TTC549 (cell line): ENCODE results near the gene HERC2.
"Not testable (repeated sequence)": the region's sequence is repeated elsewhere in the genome, so short reads cannot be mapped to it uniquely, and the experiment has no call there.

Experiments
- FAIRE-seq: peaks from 2 replicates; lab custom pipeline; 2012; peaks lifted over from hg19 to GRCh38; lab: Jason Lieb, UNC

HERC2 gene

DNA sequence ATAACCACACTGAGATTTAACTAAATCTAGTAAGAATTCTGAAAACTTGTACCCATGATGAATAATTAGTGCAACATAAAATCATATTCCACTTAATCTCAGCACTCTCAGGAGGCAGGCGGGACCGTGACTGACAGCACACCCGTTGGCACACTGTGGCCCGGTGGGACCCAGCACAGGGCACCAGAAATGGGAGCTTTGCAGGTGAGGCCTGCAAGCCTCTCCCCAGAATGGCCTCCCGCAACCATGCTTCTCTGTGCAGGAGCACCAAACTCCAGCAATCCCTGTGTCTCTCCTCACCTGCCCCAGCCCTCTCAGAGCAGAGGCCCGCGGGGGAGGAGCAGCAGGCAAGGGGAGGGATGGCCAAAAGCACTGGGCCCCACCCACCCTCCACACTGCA, 191.3 kb downstream of the HERC2 start:
- FAIRE-seq, result no peak

- no peak for FAIRE-seq
These were observed 192.6 kb downstream of the HERC2 start for GRCh38 chr15:28129231-28129848.

- no peak for FAIRE-seq
These were observed 193.9 kb downstream of the HERC2 start for GRCh38 chr15:28128031-28128430.

GRCh38 chr15:28127036-28127435, 194.9 kb downstream of the HERC2 start:
- no peak for FAIRE-seq

- FAIRE-seq, result peak; percentile 74
These were observed 196.0 kb downstream of the HERC2 start for GRCh38 chr15:28125673-28126651.

DNA sequence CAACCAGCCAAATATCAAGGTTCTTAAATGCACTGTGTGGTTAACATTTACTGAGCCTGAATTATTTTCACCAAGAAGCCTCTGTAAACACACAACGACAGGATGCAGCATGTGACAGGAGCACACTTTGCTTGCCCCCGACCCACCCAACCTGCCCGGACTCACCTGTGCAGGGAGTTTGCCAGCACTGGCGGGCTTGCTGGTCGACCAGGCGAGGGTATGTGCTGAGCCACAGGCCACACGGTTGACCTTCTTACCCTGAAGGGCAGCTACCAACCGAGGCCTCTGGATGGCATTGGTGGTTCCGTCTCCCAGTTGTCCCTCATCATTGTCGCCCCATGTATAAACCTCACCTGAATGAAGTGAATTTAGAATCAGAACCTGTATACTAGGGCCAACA, 197.1 kb downstream of the HERC2 start:
- no peak for FAIRE-seq

GRCh38 chr15:28123408-28124023, 198.5 kb downstream of the HERC2 start:
- no peak for FAIRE-seq

DNA sequence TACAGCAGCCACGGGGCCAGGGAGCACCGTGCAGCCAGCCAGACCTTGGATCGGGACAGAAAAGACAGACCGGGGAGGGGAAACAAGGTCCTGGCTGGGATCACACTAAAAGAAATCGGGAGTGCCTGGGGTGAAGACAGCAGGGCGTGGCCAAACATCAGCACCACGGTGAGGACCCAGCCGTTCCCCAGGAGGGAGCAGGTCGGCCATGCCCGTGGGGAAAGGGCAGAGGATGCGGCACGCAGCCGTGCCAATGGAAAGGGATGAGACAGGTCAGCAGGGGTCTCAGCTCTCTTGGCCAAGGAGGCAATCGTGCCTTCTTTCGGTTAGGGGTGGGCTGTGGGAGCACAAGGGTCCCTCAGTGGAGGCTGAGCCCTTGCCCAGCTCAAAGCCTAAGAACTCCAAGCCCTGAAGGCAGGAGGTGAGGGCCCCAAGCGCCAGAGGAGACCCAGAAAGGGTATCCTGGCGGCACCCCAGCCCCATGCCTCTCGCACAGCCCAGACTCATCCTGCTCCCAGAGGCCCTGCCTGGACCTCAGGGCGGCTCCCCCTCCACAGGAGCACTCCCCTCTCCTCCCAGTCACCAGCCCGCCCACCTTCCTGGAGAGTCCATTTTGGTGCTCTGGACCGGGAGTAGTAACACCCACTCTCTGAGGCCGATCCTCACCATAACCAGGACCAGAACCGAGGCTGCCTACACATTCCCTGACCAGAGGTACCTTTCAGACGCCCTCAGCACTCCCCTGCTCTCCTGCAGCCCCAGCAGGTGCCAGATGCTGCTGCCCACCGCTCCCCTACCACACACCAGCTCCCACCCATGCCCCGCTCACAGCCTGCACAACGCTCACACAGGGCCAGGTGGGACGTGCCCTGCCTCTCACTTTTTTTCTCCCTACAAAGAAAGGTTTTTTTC, 199.7 kb downstream of the HERC2 start:
- no peak for FAIRE-seq

- FAIRE-seq, result not testable (repeated sequence)
These were observed 200.4 kb downstream of the HERC2 start for GRCh38 chr15:28121577-28121976.

DNA sequence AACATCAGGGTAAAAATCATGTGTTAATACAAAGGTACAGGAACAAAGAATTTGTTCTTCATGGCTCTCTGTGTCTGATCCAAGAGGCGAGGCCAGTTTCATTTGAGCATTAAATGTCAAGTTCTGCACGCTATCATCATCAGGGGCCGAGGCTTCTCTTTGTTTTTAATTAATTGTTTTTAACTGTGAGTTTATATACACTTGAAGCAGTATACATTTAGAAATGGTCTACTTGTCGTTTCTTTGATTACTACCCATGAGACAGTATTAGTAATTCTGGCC, 201.7 kb downstream of the HERC2 start:
- FAIRE-seq, result no peak

GRCh38 chr15:28118531-28118930, 203.4 kb downstream of the HERC2 start:
- no peak for FAIRE-seq

GRCh38 chr15:28118083-28118482, 203.9 kb downstream of the HERC2 start:
- FAIRE-seq, result no peak

- no peak for FAIRE-seq
These were observed 204.5 kb downstream of the HERC2 start for GRCh38 chr15:28117432-28117990.

DNA sequence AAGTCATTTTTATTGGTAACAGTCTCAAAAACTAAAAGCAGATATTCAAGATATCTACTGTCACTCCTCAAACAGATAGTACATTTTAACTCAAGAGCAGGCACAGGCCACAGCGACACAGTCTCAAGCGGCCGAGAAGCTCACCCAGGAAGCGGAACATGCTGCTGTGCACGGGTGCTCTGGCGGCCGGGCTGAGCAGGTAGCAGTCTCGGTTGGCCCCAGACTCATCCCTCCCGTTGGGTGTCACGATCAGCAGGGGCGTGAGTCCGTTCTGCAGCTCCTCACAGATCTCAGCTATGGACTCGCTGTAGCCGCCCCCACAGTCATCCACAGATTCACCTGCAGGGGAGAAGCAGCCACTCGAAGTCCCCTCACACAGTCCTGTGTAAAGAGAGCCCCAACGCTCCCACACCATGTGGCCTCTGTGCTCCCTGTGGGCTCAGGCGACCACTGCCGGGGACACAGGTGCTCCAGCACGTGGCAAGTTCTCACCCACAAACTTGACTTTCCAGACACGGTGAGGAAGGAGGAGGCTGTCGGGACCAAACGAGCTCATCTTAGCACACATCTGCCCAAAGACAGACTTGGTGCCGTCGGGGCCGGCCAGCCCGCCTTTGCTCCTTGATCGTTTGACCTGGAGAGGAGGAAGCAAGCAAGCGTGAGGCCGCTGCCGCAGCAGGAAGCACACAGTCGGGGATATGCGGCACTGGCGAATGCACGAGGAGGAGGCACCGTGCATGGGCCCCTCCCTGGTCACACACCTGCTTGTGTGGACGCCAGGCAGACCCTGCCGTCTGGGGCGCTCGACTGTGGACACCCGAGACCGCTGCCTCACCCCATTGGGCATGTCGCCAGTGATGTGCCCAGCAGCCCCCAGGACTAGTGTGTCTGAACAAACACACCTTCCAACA, 205.2 kb downstream of the HERC2 start:
- FAIRE-seq, result no peak

GRCh38 chr15:28115871-28116270, 206.1 kb downstream of the HERC2 start:
- FAIRE-seq, result no peak

DNA sequence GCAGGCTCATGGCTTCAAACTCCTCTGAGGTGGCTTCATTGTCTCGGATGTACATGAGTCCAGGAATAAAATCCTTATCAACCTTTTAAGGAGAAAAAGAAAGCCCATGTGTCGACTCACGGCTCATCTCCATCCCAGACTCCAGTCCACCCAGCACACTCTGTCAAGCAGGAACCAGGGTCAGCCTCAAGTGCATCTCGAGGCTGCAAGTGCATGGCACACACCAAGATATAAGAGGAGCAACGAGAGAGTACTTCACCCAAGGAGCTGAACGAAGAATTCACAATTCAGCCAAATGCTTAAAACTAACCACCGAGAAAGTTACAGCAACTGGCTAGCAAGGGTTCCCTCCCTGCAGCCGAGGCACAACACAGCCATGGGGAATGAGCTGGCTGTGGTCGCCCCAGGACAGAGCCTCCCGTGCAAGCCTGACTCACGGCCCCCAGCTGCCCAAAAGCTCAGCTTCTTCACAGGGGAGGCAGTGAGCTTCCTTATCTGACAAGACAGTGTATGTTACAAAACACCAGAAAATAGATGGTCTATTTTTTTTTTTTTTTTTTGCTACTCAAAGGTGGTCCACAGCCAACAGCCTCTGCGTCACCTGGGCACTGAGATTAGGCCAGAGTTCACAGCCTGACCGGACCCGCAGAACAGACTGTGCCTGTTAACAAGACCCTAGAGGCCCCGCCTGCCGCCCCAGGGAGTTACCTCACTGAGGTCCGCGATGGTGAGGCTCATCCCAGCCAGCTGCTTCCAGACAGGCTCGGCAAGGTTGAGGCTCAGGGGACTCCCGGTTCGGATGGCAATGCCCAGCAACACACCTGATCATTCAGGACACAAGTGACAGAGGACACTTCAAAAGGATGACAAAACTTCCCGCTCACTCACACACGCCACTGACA, 207.0 kb downstream of the HERC2 start:
- FAIRE-seq, result no peak

DNA sequence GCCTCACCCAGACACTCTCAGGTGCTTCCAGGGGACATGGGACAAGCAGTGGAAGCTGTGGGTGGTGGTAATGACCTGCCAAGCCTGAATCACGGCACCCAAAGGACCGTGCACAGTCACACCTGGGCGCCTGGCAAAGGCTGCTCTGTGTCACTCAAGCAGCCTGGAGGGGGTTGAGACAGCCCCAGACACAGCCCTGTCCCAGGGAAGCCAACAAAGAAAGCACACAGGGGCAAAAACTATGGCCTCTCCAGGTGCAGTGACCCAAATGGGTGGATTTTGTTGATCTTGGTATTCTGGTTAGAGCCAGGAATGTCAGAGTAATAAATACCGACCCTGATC, 207.9 kb downstream of the HERC2 start:
- FAIRE-seq, result no peak

DNA sequence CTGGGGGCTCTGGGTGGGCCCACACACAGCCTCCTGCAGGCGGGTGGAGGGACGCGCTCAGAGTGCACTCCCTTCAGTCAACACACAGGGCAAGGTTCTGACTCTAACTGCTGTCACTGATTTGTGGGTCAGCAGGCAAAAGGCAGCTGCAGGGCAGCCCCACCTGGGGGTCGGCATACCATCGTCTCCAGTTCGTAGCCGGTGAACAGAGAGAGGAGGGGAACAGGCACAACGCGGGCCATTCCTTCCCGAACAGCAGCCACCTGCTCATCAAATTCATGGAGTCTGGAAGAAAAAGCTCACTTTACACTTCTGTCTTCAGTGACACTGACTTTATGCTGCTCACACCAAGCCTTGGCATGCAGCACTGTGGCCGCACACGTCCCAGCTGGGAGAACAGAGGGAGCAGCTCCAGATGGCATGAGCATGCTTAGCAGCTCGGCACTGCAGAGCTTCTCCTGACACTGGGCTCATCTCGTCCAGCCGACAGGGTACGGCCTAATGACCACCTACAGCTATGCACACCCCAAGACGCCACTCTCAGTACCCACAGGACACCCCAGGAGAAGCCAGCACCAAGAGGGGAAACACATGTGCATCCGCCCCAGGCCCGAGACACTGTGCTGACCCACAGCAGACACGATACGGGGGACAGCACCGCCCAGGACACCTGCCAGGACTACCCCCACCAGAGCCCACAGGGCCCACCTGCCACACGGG, 208.4 kb downstream of the HERC2 start:
- no peak for FAIRE-seq

DNA sequence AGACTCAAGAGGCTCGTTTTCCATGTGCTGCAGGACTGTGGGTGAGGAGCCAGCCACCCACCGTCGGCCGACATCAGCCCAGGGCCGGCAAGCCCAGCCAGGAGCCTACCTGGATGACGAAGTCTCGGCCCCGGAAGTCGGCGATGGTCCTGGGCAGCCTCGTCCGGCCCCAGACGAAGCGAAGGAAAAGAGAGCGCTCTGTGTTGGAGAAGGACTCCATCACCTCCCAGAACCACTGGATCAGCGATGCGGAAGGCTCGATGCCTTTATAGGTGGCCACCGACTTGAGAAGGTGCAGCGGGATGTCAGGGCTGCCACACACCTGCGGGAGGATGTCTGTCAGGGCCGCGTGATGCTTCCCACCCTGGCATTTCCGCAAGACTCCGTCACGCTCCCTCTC, 209.0 kb downstream of the HERC2 start:
- FAIRE-seq, result no peak
